ENCODE results near the gene DDX55. TPM values are rescaled to one million over a fixed set of nuclear protein-coding genes. Genes with fewer than 3 reads are reported as not detected.
"Not testable (repeated sequence)": the region's sequence is repeated elsewhere in the genome, so short reads cannot be mapped to it uniquely, and the experiment has no call there.

Gene DDX55
- total RNA-seq (ENCODE audit: low replicate concordance): 41.7 and 55.3 TPM in 2 replicates

- Histone ChIP-seq H3K4me2 (peak within 1 kb of the TSS; percentile 97), H4K20me1 (ENCODE audit: low read depth) (peaks cover 9% of the 10 kb centered on the region), H3K9ac (peak within 1 kb of the TSS; percentile 98), H3K9me3 (ENCODE audit: low read depth) (no peaks in the 10 kb centered on the region), H3K4me3 (peak within 1 kb of the TSS; percentile 92), H3K27ac (peak within 1 kb of the TSS; percentile 96), H3F3A (ENCODE audit: low read depth) (peaks cover 25% of the 10 kb centered on the region), H2AFZ (replicated peaks) (peak within 1 kb of the TSS; percentile 96), H3K27me3 (no peaks in the 10 kb centered on the region), H3K79me2 (ENCODE audit: low read depth) (peaks cover 51% of the 10 kb centered on the region), H3K36me3 (peaks cover 9% of the 10 kb centered on the region), H3K4me1 (no peaks in the 10 kb centered on the region)
- Mint-ChIP-seq H3K4me3 (peak within 1 kb of the TSS; percentile 94), H3K27ac (peak within 1 kb of the TSS; percentile 92), H3K9me3 (no peaks in the 10 kb centered on the region), H3K4me1 (peaks cover 14% of the 10 kb centered on the region), H3K27me3 (ENCODE audit: insufficient read depth, low read depth) (peaks cover 2% of the 10 kb centered on the region), H3K36me3 (peaks cover 16% of the 10 kb centered on the region)
- DNase-seq (ENCODE audit: low spot score): peak; percentile 93
- TF ChIP-seq EZH2phosphoT487 (IDR thresholded peaks at IDR 0.05) (no peak), EZH2 (IDR thresholded peaks at IDR 0.05) (no peak), CTCF (IDR thresholded peaks at IDR 0.05) (peak; percentile 69)
Observed at GRCh38 chr12:123601602-123602489, at the start of gene DDX55. DDX55 (plus strand) TSS chr12:123602099; CDS start chr12:123602149, 50 bp downstream.

GRCh38 chr12:123554136-123554535 is 47.8 kb upstream of the DDX55 start:
- peaks cover 14% of the 10 kb centered on the region for H3K4me1 ChIP-seq
- H3K27me3 Mint-ChIP-seq (ENCODE audit: insufficient read depth, low read depth); H3K9me3 Mint-ChIP-seq; H3K27ac ChIP-seq; H3K36me3 Mint-ChIP-seq; H2AFZ ChIP-seq (replicated peaks); DNase-seq (ENCODE audit: low spot score); H3K79me2 ChIP-seq (ENCODE audit: low read depth); H3K9ac ChIP-seq; H4K20me1 ChIP-seq (ENCODE audit: low read depth); H3K9me3 ChIP-seq (ENCODE audit: low read depth); H3K27me3 ChIP-seq; H3K36me3 ChIP-seq; H3K4me2 ChIP-seq; H3K4me1 Mint-ChIP-seq; H3K4me3 ChIP-seq; H3K27ac Mint-ChIP-seq; H3K4me3 Mint-ChIP-seq; H3F3A ChIP-seq (ENCODE audit: low read depth): not testable (repeated sequence)

- peaks cover 14% of the 10 kb centered on the region for H3K4me1 ChIP-seq
- not testable (repeated sequence) for H3K4me3 ChIP-seq; H3K4me1 Mint-ChIP-seq; H2AFZ ChIP-seq (replicated peaks); H3K36me3 ChIP-seq; H3K27ac ChIP-seq; H3K36me3 Mint-ChIP-seq; H3K27ac Mint-ChIP-seq; DNase-seq (ENCODE audit: low spot score); H4K20me1 ChIP-seq (ENCODE audit: low read depth); H3K9ac ChIP-seq; H3K27me3 Mint-ChIP-seq (ENCODE audit: insufficient read depth, low read depth); H3K4me2 ChIP-seq; H3K4me3 Mint-ChIP-seq; H3K9me3 Mint-ChIP-seq; H3K79me2 ChIP-seq (ENCODE audit: low read depth); H3K9me3 ChIP-seq (ENCODE audit: low read depth); H3F3A ChIP-seq (ENCODE audit: low read depth); H3K27me3 ChIP-seq
Observed at GRCh38 chr12:123554843-123555242, 47.1 kb upstream of the DDX55 start.

GRCh38 chr12:123558487-123558886 is 43.4 kb upstream of the DDX55 start:
- not testable (repeated sequence) for H3K36me3 ChIP-seq; H3K27ac ChIP-seq; H3K9me3 Mint-ChIP-seq; H3K4me2 ChIP-seq; H3K36me3 Mint-ChIP-seq; H3K9me3 ChIP-seq (ENCODE audit: low read depth); H3K79me2 ChIP-seq (ENCODE audit: low read depth); H3K9ac ChIP-seq; H2AFZ ChIP-seq (replicated peaks); H3K27ac Mint-ChIP-seq; H3K4me3 Mint-ChIP-seq; H3K4me1 Mint-ChIP-seq; H3K27me3 ChIP-seq; H3F3A ChIP-seq (ENCODE audit: low read depth); H4K20me1 ChIP-seq (ENCODE audit: low read depth); H3K27me3 Mint-ChIP-seq (ENCODE audit: insufficient read depth, low read depth); H3K4me3 ChIP-seq; DNase-seq (ENCODE audit: low spot score)
- peaks cover 12% of the 10 kb centered on the region for H3K4me1 ChIP-seq

Data from neural progenitor cell (in vitro differentiated cells).